ENCODE data around the gene PNMA8B. TPM values are rescaled to one million over a fixed set of nuclear protein-coding genes. Genes with fewer than 3 reads are reported as not detected.

The PNMA8B gene
- total RNA-seq, 1 donor from 2014 or later = 1.9 TPM

DNA sequence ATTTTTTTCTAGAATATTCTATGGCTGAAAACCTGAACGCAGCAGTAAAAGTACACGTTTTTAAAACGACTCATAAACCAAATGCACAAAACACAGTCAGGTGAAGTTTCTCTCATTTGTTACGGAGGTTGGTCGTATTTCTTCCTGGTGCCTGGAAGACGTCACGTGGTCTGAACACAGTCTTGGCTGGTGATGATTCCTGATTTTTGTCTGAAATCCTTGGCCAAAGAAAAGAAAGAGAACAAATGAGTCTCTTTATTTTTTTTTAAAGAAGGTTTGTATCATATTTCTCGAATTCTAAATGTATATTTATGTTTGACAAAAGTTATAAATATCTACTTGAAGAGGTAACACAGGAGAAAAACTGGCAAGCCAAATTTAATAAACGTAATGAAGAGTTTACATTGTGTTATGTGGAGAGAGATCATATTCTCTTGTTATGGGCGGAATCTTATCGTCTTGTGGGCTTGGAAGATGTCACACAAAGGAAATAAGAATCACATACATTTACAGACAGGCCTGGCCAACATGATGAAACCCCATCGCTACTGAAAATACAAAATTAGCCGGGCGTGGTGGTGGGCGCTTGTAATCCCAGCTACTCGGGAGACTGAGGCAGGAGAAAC lies 14.3 kb downstream of the PNMA8B start:
- FAIRE-seq (no peak), DNase-seq (ENCODE audit: low read depth) (peak; percentile 64)
- H3K4me2 ChIP-seq (ENCODE audit: low read length) = no peak overlapping the region

GRCh38 chr19:46480415-46480814 lies 15.3 kb downstream of the PNMA8B start:
- Histone ChIP-seq H3K4me1 (ENCODE audit: insufficient read depth, low read length) (peaks cover 24% of the 10 kb centered on the region), H3K4me3 (ENCODE audit: insufficient read depth, low read depth, low read length) (no peak overlapping the region), H3K79me2 (ENCODE audit: insufficient read depth, low read length) (no peaks in the 10 kb centered on the region), H3K27me3 (ENCODE audit: insufficient read depth, low read length) (no peaks in the 10 kb centered on the region), H3K4me2 (ENCODE audit: low read length) (peak overlapping the region; percentile 34), H3K27ac (ENCODE audit: low read depth, low read length) (no peak overlapping the region), H3K9ac (ENCODE audit: low read length) (peak overlapping the region; percentile 15), H4K20me1 (ENCODE audit: insufficient read depth, low read length) (no peaks in the 10 kb centered on the region), H3K9me3 (ENCODE audit: insufficient read depth, low read depth, low read length) (no peaks in the 10 kb centered on the region), H2AFZ (ENCODE audit: low read depth, low read length) (no peak overlapping the region), H3K36me3 (ENCODE audit: insufficient read depth, low read length) (no peaks in the 10 kb centered on the region)
- Mint-ChIP-seq H3K36me3 (ENCODE audit: low read depth, unreplicated experiment) (no peaks in the 10 kb centered on the region), H3K4me1 (ENCODE audit: low read depth, unreplicated experiment) (peaks cover 32% of the 10 kb centered on the region), H3K4me3 (ENCODE audit: unreplicated experiment) (no peak overlapping the region), H3K27me3 (ENCODE audit: low read depth, unreplicated experiment) (no peaks in the 10 kb centered on the region), H3K27ac (ENCODE audit: unreplicated experiment) (peak overlapping the region; percentile 98), H3K9me3 (ENCODE audit: unreplicated experiment) (no peaks in the 10 kb centered on the region)
- DNase-seq (ENCODE audit: low read depth) (peak; percentile 73), FAIRE-seq (no peak)
- TF ChIP-seq, protein P1, sequence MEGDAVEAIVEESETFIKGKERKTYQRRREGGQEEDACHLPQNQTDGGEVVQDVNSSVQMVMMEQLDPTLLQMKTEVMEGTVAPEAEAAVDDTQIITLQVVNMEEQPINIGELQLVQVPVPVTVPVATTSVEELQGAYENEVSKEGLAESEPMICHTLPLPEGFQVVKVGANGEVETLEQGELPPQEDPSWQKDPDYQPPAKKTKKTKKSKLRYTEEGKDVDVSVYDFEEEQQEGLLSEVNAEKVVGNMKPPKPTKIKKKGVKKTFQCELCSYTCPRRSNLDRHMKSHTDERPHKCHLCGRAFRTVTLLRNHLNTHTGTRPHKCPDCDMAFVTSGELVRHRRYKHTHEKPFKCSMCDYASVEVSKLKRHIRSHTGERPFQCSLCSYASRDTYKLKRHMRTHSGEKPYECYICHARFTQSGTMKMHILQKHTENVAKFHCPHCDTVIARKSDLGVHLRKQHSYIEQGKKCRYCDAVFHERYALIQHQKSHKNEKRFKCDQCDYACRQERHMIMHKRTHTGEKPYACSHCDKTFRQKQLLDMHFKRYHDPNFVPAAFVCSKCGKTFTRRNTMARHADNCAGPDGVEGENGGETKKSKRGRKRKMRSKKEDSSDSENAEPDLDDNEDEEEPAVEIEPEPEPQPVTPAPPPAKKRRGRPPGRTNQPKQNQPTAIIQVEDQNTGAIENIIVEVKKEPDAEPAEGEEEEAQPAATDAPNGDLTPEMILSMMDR (IDR thresholded peaks at IDR 0.05; ENCODE audit: insufficient read depth, low read depth, low read length) = no peak
- TF ChIP-seq EZH2 (IDR thresholded peaks at IDR 0.05; ENCODE audit: insufficient read depth, low read length) = no peak

More for the DNA sequence above, 14.3 kb downstream of the PNMA8B start:
- Histone ChIP-seq H3K9ac (ENCODE audit: low read length) (no peak overlapping the region), H3K79me2 (ENCODE audit: insufficient read depth, low read length) (no peaks in the 10 kb centered on the region), H3K27ac (ENCODE audit: low read depth, low read length) (no peak overlapping the region), H3K27me3 (ENCODE audit: insufficient read depth, low read length) (no peaks in the 10 kb centered on the region), H3K36me3 (ENCODE audit: insufficient read depth, low read length) (no peaks in the 10 kb centered on the region), H4K20me1 (ENCODE audit: insufficient read depth, low read length) (no peaks in the 10 kb centered on the region), H3K4me3 (ENCODE audit: insufficient read depth, low read depth, low read length) (no peak overlapping the region), H3K4me1 (ENCODE audit: insufficient read depth, low read length) (peaks cover 19% of the 10 kb centered on the region), H2AFZ (ENCODE audit: low read depth, low read length) (no peak overlapping the region), H3K9me3 (ENCODE audit: insufficient read depth, low read depth, low read length) (no peaks in the 10 kb centered on the region)
- no peak for TF ChIP-seq EZH2 (IDR thresholded peaks at IDR 0.05; ENCODE audit: insufficient read depth, low read length)
- TF ChIP-seq, protein P1 (IDR thresholded peaks at IDR 0.05; ENCODE audit: insufficient read depth, low read depth, low read length) = no peak
- Mint-ChIP-seq H3K4me3 (ENCODE audit: unreplicated experiment) (peak overlapping the region; percentile 36), H3K27me3 (ENCODE audit: low read depth, unreplicated experiment) (peaks cover under 1% of the 10 kb centered on the region), H3K36me3 (ENCODE audit: low read depth, unreplicated experiment) (no peaks in the 10 kb centered on the region), H3K27ac (ENCODE audit: unreplicated experiment) (peak overlapping the region; percentile 98), H3K9me3 (ENCODE audit: unreplicated experiment) (no peaks in the 10 kb centered on the region), H3K4me1 (ENCODE audit: low read depth, unreplicated experiment) (peaks cover 32% of the 10 kb centered on the region)

- no peak overlapping the region for H3K4me3 Mint-ChIP-seq (ENCODE audit: unreplicated experiment)
- no peaks in the 10 kb centered on the region for H3K27me3 Mint-ChIP-seq (ENCODE audit: low read depth, unreplicated experiment)
- Histone ChIP-seq H3K36me3 (ENCODE audit: insufficient read depth, low read length) (no peaks in the 10 kb centered on the region), H3K4me2 (ENCODE audit: low read length) (peak overlapping the region; percentile 36), H2AFZ (ENCODE audit: low read depth, low read length) (no peak overlapping the region), H3K27ac (ENCODE audit: low read depth, low read length) (peak overlapping the region; percentile 8), H3K4me1 (ENCODE audit: insufficient read depth, low read length) (peaks cover 24% of the 10 kb centered on the region), H3K79me2 (ENCODE audit: insufficient read depth, low read length) (no peaks in the 10 kb centered on the region), H4K20me1 (ENCODE audit: insufficient read depth, low read length) (no peaks in the 10 kb centered on the region), H3K9ac (ENCODE audit: low read length) (no peak overlapping the region), H3K9me3 (ENCODE audit: insufficient read depth, low read depth, low read length) (no peaks in the 10 kb centered on the region), H3K27me3 (ENCODE audit: insufficient read depth, low read length) (no peaks in the 10 kb centered on the region), H3K4me3 (ENCODE audit: insufficient read depth, low read depth, low read length) (no peak overlapping the region)
- H3K9me3 Mint-ChIP-seq (ENCODE audit: unreplicated experiment) = no peaks in the 10 kb centered on the region
- FAIRE-seq (no peak), DNase-seq (ENCODE audit: low read depth) (peak; percentile 82)
- peak overlapping the region; percentile 47 for H3K27ac Mint-ChIP-seq (ENCODE audit: unreplicated experiment)
- peaks cover 32% of the 10 kb centered on the region for H3K4me1 Mint-ChIP-seq (ENCODE audit: low read depth, unreplicated experiment)
- no peak for TF ChIP-seq EZH2 (IDR thresholded peaks at IDR 0.05; ENCODE audit: insufficient read depth, low read length)
- TF ChIP-seq, protein P1 (IDR thresholded peaks at IDR 0.05; ENCODE audit: insufficient read depth, low read depth, low read length) = no peak
- no peaks in the 10 kb centered on the region for H3K36me3 Mint-ChIP-seq (ENCODE audit: low read depth, unreplicated experiment)
Measured at GRCh38 chr19:46478356-46478986, 17.2 kb downstream of the PNMA8B start.
